Measurements from ENCODE around the gene FAM20C.

DNA sequence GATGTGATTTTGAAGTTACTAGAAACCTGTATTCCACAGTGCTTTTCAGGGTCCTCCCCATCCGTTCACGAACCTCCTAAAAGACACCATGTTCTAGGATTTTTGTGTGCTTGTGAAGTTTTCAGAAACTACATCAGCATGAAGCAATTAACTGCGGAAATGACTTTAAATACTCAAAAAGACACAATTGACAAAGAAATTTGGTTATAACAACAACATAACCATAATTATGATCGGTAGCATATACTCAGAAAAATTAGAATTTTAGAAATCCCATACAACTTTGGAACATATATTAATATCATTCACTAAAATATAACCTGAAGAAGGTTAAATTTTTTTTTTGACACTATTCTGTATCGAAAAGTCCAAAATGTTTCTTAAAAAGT lies 43.8 kb upstream of the FAM20C start:
- TF ChIP-seq, protein P1, sequence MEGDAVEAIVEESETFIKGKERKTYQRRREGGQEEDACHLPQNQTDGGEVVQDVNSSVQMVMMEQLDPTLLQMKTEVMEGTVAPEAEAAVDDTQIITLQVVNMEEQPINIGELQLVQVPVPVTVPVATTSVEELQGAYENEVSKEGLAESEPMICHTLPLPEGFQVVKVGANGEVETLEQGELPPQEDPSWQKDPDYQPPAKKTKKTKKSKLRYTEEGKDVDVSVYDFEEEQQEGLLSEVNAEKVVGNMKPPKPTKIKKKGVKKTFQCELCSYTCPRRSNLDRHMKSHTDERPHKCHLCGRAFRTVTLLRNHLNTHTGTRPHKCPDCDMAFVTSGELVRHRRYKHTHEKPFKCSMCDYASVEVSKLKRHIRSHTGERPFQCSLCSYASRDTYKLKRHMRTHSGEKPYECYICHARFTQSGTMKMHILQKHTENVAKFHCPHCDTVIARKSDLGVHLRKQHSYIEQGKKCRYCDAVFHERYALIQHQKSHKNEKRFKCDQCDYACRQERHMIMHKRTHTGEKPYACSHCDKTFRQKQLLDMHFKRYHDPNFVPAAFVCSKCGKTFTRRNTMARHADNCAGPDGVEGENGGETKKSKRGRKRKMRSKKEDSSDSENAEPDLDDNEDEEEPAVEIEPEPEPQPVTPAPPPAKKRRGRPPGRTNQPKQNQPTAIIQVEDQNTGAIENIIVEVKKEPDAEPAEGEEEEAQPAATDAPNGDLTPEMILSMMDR (IDR thresholded peaks at IDR 0.05), result no peak
- TF ChIP-seq POLR2A (IDR thresholded peaks at IDR 0.05), result no peak

Data from upper lobe of left lung (tissue), 4 donors.